Panc1 (cell line): ENCODE results near the gene NFX1.

Experiments
- POLR2AphosphoS5 ChIP-seq: IDR thresholded peaks from 2 replicates; pipeline ENCODE4 v1.6.1; 2012; ENCODE audit warnings: mild to moderate bottlenecking, low read depth, low read length, moderate library complexity
- SIN3A ChIP-seq: IDR thresholded peaks from 2 replicates; pipeline ENCODE4 v1.6.1; 2012; ENCODE audit warnings: low read depth, mild to moderate bottlenecking, low read length, moderate library complexity, borderline replicate concordance; ENCODE audit not compliant: insufficient read depth
- TCF7L2 ChIP-seq: IDR thresholded peaks from 2 replicates; pipeline ENCODE4 v1.6.1; 2011; ENCODE audit warnings: mild to moderate bottlenecking, low read depth, low read length, inconsistent platforms
- TF ChIP-seq, protein P1 (sequence below): fragments of 450-650 bp; IDR thresholded peaks from 2 replicates; pipeline ENCODE4 v1.5.1; 2017; ENCODE audit warnings: mild to moderate bottlenecking
- TF ChIP-seq, protein P2 (sequence below), 2 experiments: IDR thresholded peaks; 2 replicates each; pipeline ENCODE4 v1.6.1; 2011 to 2012; ENCODE audit warnings: low read depth in 2 of 2, control low read depth in 1 of 2, low read length in 1 of 2, mild to moderate bottlenecking in 1 of 2, moderate library complexity in 1 of 2; ENCODE audit not compliant: insufficient read depth in 1 of 2

DNA sequence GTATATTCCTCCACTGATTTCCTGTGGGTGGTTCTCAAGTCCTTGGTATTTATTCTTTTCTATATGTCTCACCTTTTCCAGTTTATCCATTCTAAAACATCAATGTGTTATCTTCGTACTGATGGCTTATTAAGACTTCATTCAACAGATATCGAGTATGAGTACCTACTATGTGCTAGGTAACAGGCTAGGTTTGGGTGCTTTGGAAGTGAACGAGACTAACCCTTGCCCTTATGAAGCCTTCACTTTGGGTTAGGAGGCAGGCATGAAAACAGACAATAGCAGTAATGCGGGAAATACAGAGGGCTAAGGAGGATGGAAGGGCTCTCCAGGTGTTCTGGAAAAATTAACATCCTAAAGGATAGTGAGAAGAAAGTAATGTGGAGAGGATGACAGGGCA, 58.7 kb downstream of the NFX1 start:
- TF ChIP-seq, protein P1, sequence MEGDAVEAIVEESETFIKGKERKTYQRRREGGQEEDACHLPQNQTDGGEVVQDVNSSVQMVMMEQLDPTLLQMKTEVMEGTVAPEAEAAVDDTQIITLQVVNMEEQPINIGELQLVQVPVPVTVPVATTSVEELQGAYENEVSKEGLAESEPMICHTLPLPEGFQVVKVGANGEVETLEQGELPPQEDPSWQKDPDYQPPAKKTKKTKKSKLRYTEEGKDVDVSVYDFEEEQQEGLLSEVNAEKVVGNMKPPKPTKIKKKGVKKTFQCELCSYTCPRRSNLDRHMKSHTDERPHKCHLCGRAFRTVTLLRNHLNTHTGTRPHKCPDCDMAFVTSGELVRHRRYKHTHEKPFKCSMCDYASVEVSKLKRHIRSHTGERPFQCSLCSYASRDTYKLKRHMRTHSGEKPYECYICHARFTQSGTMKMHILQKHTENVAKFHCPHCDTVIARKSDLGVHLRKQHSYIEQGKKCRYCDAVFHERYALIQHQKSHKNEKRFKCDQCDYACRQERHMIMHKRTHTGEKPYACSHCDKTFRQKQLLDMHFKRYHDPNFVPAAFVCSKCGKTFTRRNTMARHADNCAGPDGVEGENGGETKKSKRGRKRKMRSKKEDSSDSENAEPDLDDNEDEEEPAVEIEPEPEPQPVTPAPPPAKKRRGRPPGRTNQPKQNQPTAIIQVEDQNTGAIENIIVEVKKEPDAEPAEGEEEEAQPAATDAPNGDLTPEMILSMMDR = no peak
- TF ChIP-seq POLR2AphosphoS5 (no peak), TCF7L2 (no peak), SIN3A (no peak)
- TF ChIP-seq, protein P2, sequence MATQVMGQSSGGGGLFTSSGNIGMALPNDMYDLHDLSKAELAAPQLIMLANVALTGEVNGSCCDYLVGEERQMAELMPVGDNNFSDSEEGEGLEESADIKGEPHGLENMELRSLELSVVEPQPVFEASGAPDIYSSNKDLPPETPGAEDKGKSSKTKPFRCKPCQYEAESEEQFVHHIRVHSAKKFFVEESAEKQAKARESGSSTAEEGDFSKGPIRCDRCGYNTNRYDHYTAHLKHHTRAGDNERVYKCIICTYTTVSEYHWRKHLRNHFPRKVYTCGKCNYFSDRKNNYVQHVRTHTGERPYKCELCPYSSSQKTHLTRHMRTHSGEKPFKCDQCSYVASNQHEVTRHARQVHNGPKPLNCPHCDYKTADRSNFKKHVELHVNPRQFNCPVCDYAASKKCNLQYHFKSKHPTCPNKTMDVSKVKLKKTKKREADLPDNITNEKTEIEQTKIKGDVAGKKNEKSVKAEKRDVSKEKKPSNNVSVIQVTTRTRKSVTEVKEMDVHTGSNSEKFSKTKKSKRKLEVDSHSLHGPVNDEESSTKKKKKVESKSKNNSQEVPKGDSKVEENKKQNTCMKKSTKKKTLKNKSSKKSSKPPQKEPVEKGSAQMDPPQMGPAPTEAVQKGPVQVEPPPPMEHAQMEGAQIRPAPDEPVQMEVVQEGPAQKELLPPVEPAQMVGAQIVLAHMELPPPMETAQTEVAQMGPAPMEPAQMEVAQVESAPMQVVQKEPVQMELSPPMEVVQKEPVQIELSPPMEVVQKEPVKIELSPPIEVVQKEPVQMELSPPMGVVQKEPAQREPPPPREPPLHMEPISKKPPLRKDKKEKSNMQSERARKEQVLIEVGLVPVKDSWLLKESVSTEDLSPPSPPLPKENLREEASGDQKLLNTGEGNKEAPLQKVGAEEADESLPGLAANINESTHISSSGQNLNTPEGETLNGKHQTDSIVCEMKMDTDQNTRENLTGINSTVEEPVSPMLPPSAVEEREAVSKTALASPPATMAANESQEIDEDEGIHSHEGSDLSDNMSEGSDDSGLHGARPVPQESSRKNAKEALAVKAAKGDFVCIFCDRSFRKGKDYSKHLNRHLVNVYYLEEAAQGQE (IDR thresholded peaks at IDR 0.05; ENCODE audit: insufficient read depth in 1 of 2, low read depth in 2 of 2, low read length in 1 of 2) = no peak
